ENCODE data around the gene NEURL1. TPM values are rescaled to one million over a fixed set of nuclear protein-coding genes. Genes with fewer than 3 reads are reported as not detected.

The NEURL1 gene
- total RNA-seq, 1 experiment from 2014 or later: 0.10 TPM

DNA sequence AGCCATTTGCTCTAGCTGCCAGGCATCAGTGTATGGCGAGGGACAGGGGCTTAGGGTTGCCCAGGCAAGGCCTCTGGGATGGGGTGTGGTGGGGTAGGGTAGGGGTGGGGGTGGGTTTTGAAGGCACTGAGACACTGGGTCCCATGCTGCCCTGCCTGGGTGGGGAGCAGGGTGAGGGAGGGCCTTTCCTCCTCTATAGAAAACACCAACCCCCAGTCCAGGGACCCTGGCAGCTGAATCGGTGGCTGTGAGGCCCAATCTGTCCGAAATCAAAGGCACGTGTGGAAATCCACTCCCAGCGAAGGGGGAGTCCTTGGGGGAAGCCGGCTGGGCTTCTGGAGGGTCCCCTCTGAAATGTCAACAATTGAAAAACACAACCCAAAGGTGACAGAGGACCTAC lies 106.4 kb downstream of the NEURL1 start:
- H3K27me3 ChIP-seq (ENCODE audit: control insufficient read depth, insufficient read depth, low read length): no peaks in the 10 kb centered on the region
- H3K9me3 ChIP-seq (ENCODE audit: control insufficient read depth, insufficient read depth, low read depth, low read length): no peaks in the 10 kb centered on the region
- TF ChIP-seq CTCF (IDR thresholded peaks at IDR 0.05): no peak
- TF ChIP-seq POLR2AphosphoS5 (IDR thresholded peaks at IDR 0.05; ENCODE audit: low read depth, low read length): no peak
- TF ChIP-seq SIN3A (IDR thresholded peaks at IDR 0.05; ENCODE audit: borderline replicate concordance, insufficient read depth, low read depth, low read length): no peak
- TF ChIP-seq TCF7L2 (IDR thresholded peaks at IDR 0.05; ENCODE audit: low read depth, low read length): no peak
- TF ChIP-seq, protein P1, sequence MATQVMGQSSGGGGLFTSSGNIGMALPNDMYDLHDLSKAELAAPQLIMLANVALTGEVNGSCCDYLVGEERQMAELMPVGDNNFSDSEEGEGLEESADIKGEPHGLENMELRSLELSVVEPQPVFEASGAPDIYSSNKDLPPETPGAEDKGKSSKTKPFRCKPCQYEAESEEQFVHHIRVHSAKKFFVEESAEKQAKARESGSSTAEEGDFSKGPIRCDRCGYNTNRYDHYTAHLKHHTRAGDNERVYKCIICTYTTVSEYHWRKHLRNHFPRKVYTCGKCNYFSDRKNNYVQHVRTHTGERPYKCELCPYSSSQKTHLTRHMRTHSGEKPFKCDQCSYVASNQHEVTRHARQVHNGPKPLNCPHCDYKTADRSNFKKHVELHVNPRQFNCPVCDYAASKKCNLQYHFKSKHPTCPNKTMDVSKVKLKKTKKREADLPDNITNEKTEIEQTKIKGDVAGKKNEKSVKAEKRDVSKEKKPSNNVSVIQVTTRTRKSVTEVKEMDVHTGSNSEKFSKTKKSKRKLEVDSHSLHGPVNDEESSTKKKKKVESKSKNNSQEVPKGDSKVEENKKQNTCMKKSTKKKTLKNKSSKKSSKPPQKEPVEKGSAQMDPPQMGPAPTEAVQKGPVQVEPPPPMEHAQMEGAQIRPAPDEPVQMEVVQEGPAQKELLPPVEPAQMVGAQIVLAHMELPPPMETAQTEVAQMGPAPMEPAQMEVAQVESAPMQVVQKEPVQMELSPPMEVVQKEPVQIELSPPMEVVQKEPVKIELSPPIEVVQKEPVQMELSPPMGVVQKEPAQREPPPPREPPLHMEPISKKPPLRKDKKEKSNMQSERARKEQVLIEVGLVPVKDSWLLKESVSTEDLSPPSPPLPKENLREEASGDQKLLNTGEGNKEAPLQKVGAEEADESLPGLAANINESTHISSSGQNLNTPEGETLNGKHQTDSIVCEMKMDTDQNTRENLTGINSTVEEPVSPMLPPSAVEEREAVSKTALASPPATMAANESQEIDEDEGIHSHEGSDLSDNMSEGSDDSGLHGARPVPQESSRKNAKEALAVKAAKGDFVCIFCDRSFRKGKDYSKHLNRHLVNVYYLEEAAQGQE (IDR thresholded peaks at IDR 0.05; ENCODE audit: insufficient read depth in 1 of 2, low read depth in 2 of 2, low read length in 1 of 2): no peak
- POLR2A ChIA-PET: no interaction called here
- H3K4me1 ChIP-seq (ENCODE audit: control insufficient read depth, insufficient read depth, low read length): no peaks in the 10 kb centered on the region
- H3K27ac ChIP-seq (ENCODE audit: low read length): no peak overlapping the region
- in situ Hi-C loops (cut with HindIII; ENCODE audit: low pct_unique_long_range_greater_than_20kb, low sequenced_read_pairs) (no loop called here), intact Hi-C loops (cut with micrococcal nuclease; ENCODE audit: unreplicated experiment) (loop anchor here (1.0 kb wide), 1 partner anchor 86 kb away; no protein-coding TSS in a partner anchor)
- H3K36me3 ChIP-seq (ENCODE audit: control insufficient read depth, insufficient read depth, low read length): no peaks in the 10 kb centered on the region
- no peak overlapping the region for H3K4me3 ChIP-seq (ENCODE audit: low read depth in 2 of 2, low read length in 2 of 2)
- CTCF ChIA-PET: interaction anchor here (0.6 to 1.8 kb wide), 2 partner anchors 57 to 87 kb away, joined by 4 to 16 read pairs; no protein-coding TSS in a partner anchor
- no TSS peak for BruUV-seq (replicated peaks)
- ATAC-seq (no peak), DNase-seq (ENCODE audit: low read depth, low spot score) (no peak)

- TF ChIP-seq, protein P1 (IDR thresholded peaks at IDR 0.05; ENCODE audit: insufficient read depth in 1 of 2, low read depth in 2 of 2, low read length in 1 of 2): no peak
- no peak for TF ChIP-seq TCF7L2 (IDR thresholded peaks at IDR 0.05; ENCODE audit: low read depth, low read length)
- TF ChIP-seq POLR2AphosphoS5 (IDR thresholded peaks at IDR 0.05; ENCODE audit: low read depth, low read length): no peak
- TF ChIP-seq SIN3A (IDR thresholded peaks at IDR 0.05; ENCODE audit: borderline replicate concordance, insufficient read depth, low read depth, low read length): no peak
- TF ChIP-seq CTCF (IDR thresholded peaks at IDR 0.05): no peak
- DNase-seq (ENCODE audit: low read depth, low spot score): no peak
- Histone ChIP-seq H3K9me3 (ENCODE audit: control insufficient read depth, insufficient read depth, low read depth, low read length) (no peaks in the 10 kb centered on the region), H3K27ac (ENCODE audit: low read length) (no peak overlapping the region), H3K27me3 (ENCODE audit: control insufficient read depth, insufficient read depth, low read length) (no peaks in the 10 kb centered on the region), H3K4me1 (ENCODE audit: control insufficient read depth, insufficient read depth, low read length) (no peaks in the 10 kb centered on the region), H3K4me3 (ENCODE audit: low read depth in 2 of 2, low read length in 2 of 2) (no peak overlapping the region), H3K36me3 (ENCODE audit: control insufficient read depth, insufficient read depth, low read length) (no peaks in the 10 kb centered on the region)
- POLR2A ChIA-PET: no interaction called here
- BruUV-seq (replicated peaks): no TSS peak
- intact Hi-C loops (cut with micrococcal nuclease; ENCODE audit: unreplicated experiment): no loop called here
- no peak for ATAC-seq
- CTCF ChIA-PET: interaction anchor here (0.6 to 0.8 kb wide), 2 partner anchors 58 to 85 kb away, joined by 3 to 4 read pairs; no protein-coding TSS in a partner anchor
- in situ Hi-C loops (cut with HindIII; ENCODE audit: low pct_unique_long_range_greater_than_20kb, low sequenced_read_pairs): no loop called here
Measured at GRCh38 chr10:103600325-103600724, 106.8 kb downstream of the NEURL1 start.
